ENCODE results near the gene MYH13.

MYH13 gene

GRCh38 chr17:10372906-10373305, at the start of gene MYH13:
TSS of gene MYH13 (minus strand) at chr17:10373006. CDS start at chr17:10364530, 8,476 bp downstream.
- no peak for DNase-seq (ENCODE audit: low read depth, low spot score)

- DNase-seq (ENCODE audit: low read depth, low spot score) = no peak
These were observed 49.2 kb upstream of the MYH13 start, which contains the start of gene MYH8 for GRCh38 chr17:10421900-10422542. TSS of gene MYH8 (minus strand) at chr17:10421950. CDS start at chr17:10420227, 1,723 bp downstream.

GRCh38 chr17:10421211-10421610, 48.4 kb upstream of the MYH13 start:
- no peak for DNase-seq (ENCODE audit: low read depth, low spot score)

- DNase-seq (ENCODE audit: low read depth, low spot score) = no peak
These were observed 48.0 kb upstream of the MYH13 start for GRCh38 chr17:10420811-10421210.

GRCh38 chr17:10417431-10417830, 44.6 kb upstream of the MYH13 start:
- DNase-seq (ENCODE audit: low read depth, low spot score) = no peak

GRCh38 chr17:10415161-10415560, 42.4 kb upstream of the MYH13 start:
- no peak for DNase-seq (ENCODE audit: low read depth, low spot score)

GRCh38 chr17:10403589-10403988, 30.8 kb upstream of the MYH13 start:
- DNase-seq (ENCODE audit: low read depth, low spot score) = no peak

GRCh38 chr17:10398352-10398751, 25.5 kb upstream of the MYH13 start:
- DNase-seq (ENCODE audit: low read depth, low spot score) = no peak

- DNase-seq (ENCODE audit: low read depth, low spot score) = no peak
These were observed 23.8 kb upstream of the MYH13 start for GRCh38 chr17:10396524-10397163.

GRCh38 chr17:10394201-10394887, 21.5 kb upstream of the MYH13 start:
- no peak for DNase-seq (ENCODE audit: low read depth, low spot score)

GRCh38 chr17:10392880-10393279, 20.1 kb upstream of the MYH13 start:
- no peak for DNase-seq (ENCODE audit: low read depth, low spot score)

- no peak for DNase-seq (ENCODE audit: low read depth, low spot score)
These were observed 13.1 kb upstream of the MYH13 start for GRCh38 chr17:10385871-10386270.

GRCh38 chr17:10384175-10384574, 11.4 kb upstream of the MYH13 start:
- no peak for DNase-seq (ENCODE audit: low read depth, low spot score)

- no peak for DNase-seq (ENCODE audit: low read depth, low spot score)
These were observed 8.0 kb upstream of the MYH13 start for GRCh38 chr17:10380631-10381408.

GRCh38 chr17:10370016-10370608, 2.7 kb downstream of the MYH13 start:
- no peak for DNase-seq (ENCODE audit: low read depth, low spot score)

GRCh38 chr17:10369239-10369638, 3.6 kb downstream of the MYH13 start:
- DNase-seq (ENCODE audit: low read depth, low spot score) = no peak

GRCh38 chr17:10368561-10368960, 4.2 kb downstream of the MYH13 start:
- DNase-seq (ENCODE audit: low read depth, low spot score) = no peak

GRCh38 chr17:10360578-10360977, 12.2 kb downstream of the MYH13 start:
- DNase-seq (ENCODE audit: low read depth, low spot score) = no peak

GRCh38 chr17:10357768-10358167, 15.0 kb downstream of the MYH13 start:
- no peak for DNase-seq (ENCODE audit: low read depth, low spot score)

- no peak for DNase-seq (ENCODE audit: low read depth, low spot score)
These were observed 18.2 kb downstream of the MYH13 start for GRCh38 chr17:10354651-10355050.

- no peak for DNase-seq (ENCODE audit: low read depth, low spot score)
These were observed 19.9 kb downstream of the MYH13 start for GRCh38 chr17:10352893-10353292.

GRCh38 chr17:10349403-10349802, 23.4 kb downstream of the MYH13 start:
- no peak for DNase-seq (ENCODE audit: low read depth, low spot score)
